HCT116 (cell line): ENCODE data around the gene SLC27A2.

Source experiments
- CEBPB ChIP-seq: IDR thresholded peaks from 2 replicates; pipeline ENCODE4 v1.6.1; 2012; ENCODE audit warnings: low read depth
- CTCF ChIP-seq, 3 experiments: fragments of 200-600 bp in 1 of 3; sonication (generic) in 1 of 3; IDR thresholded peaks in 2 of 3; conservative IDR thresholded peaks in 1 of 3; 2 replicates each; pipeline ENCODE4 v1.5.1; 2012 to 2017; ENCODE audit warnings: low read depth in 2 of 3, low read length in 2 of 3, antibody characterized with exemption in 1 of 3, borderline replicate concordance in 1 of 3, control low read depth in 1 of 3, mild to moderate bottlenecking in 1 of 3, mixed read lengths in 1 of 3, mixed run types in 1 of 3, moderate library complexity in 1 of 3; ENCODE audit not compliant: insufficient read depth in 1 of 3
- EZH2phosphoT487 ChIP-seq: fragments of 200-600 bp; IDR thresholded peaks from 2 replicates; pipeline ENCODE4 v1.6.1; 2018; ENCODE audit warnings: antibody characterized with exemption, borderline replicate concordance
- POLR2A ChIP-seq: IDR thresholded peaks from 2 replicates; pipeline ENCODE4 v1.7.0; 2011; ENCODE audit warnings: borderline replicate concordance; ENCODE audit not compliant: insufficient read depth, insufficient read length; ENCODE audit errors: extremely low read depth
- POLR2AphosphoS5 ChIP-seq: IDR thresholded peaks from 2 replicates; pipeline ENCODE4 v1.6.1; 2011; ENCODE audit warnings: mild to moderate bottlenecking, low read depth, low read length, moderate library complexity
- RAD21 ChIP-seq: IDR thresholded peaks from 2 replicates; pipeline ENCODE4 v1.6.1; 2012; ENCODE audit warnings: low read depth, mild to moderate bottlenecking
- ZNF274 ChIP-seq: fragments of 200-500 bp; sonication (Bioruptor generic); IDR thresholded peaks from 2 replicates; pipeline ENCODE4 v1.6.1; 2014; ENCODE audit warnings: mild to moderate bottlenecking, low read depth, low read length, inconsistent platforms
- TF ChIP-seq, protein P1 (sequence below): IDR thresholded peaks from 2 replicates; pipeline ENCODE4 v1.6.1; 2012

GRCh38 chr15:50189633-50190032, 7.6 kb downstream of the SLC27A2 start:
- TF ChIP-seq POLR2AphosphoS5 (no peak), POLR2A (no peak), CTCF (IDR thresholded peaks at IDR 0.05 in 2 of 3, conservative IDR thresholded peaks at IDR 0.05 in 1 of 3; ENCODE audit: borderline replicate concordance in 1 of 3, insufficient read depth in 1 of 3, low read depth in 2 of 3, low read length in 2 of 3) (no peak), ZNF274 (no peak), CEBPB (no peak), EZH2phosphoT487 (no peak), RAD21 (no peak)
- TF ChIP-seq, protein P1, sequence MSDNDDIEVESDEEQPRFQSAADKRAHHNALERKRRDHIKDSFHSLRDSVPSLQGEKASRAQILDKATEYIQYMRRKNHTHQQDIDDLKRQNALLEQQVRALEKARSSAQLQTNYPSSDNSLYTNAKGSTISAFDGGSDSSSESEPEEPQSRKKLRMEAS = no peak
